ENCODE data around the gene APOL3.
"Not testable (repeated sequence)": the region's sequence is repeated elsewhere in the genome, so short reads cannot be mapped to it uniquely, and the experiment has no call there.

Gene APOL3

GRCh38 chr22:36156515-36157419 is 3.8 kb downstream of the APOL3 start:
- no peak for TF ChIP-seq CTCF (IDR thresholded peaks at IDR 0.05; ENCODE audit: low read depth, low read length)
- in situ Hi-C loops (cut with HindIII; ENCODE audit: low sequenced_read_pairs), result no loop called here
- H3K4me3 ChIP-seq (ENCODE audit: low read depth, low read length), result peak overlapping the region; percentile 8
- peak; percentile 81 for DNase-seq (ENCODE audit: low read depth, low spot score)

- no peak overlapping the region for H3K4me3 ChIP-seq (ENCODE audit: low read depth, low read length)
- DNase-seq (ENCODE audit: low read depth, low spot score), result no peak
- no peak for TF ChIP-seq CTCF (IDR thresholded peaks at IDR 0.05; ENCODE audit: low read depth, low read length)
- in situ Hi-C loops (cut with HindIII; ENCODE audit: low sequenced_read_pairs), result no loop called here
Observed at GRCh38 chr22:36156119-36156514, 4.4 kb downstream of the APOL3 start.

- no peak for DNase-seq (ENCODE audit: low read depth, low spot score)
- TF ChIP-seq CTCF (IDR thresholded peaks at IDR 0.05; ENCODE audit: low read depth, low read length), result no peak
- in situ Hi-C loops (cut with HindIII; ENCODE audit: low sequenced_read_pairs), result no loop called here
- H3K4me3 ChIP-seq (ENCODE audit: low read depth, low read length), result no peak overlapping the region
Observed at GRCh38 chr22:36155702-36156101, 4.9 kb downstream of the APOL3 start.

- DNase-seq (ENCODE audit: low read depth, low spot score), result no peak
- in situ Hi-C loops (cut with HindIII; ENCODE audit: low sequenced_read_pairs), result no loop called here
- no peak overlapping the region for H3K4me3 ChIP-seq (ENCODE audit: low read depth, low read length)
- no peak for TF ChIP-seq CTCF (IDR thresholded peaks at IDR 0.05; ENCODE audit: low read depth, low read length)
Observed at GRCh38 chr22:36154423-36154945, 6.1 kb downstream of the APOL3 start.

GRCh38 chr22:36153501-36154422 is 6.8 kb downstream of the APOL3 start:
- DNase-seq (ENCODE audit: low read depth, low spot score), result no peak
- in situ Hi-C loops (cut with HindIII; ENCODE audit: low sequenced_read_pairs), result no loop called here
- no peak for TF ChIP-seq CTCF (IDR thresholded peaks at IDR 0.05; ENCODE audit: low read depth, low read length)
- H3K4me3 ChIP-seq (ENCODE audit: low read depth, low read length), result no peak overlapping the region

GRCh38 chr22:36152821-36153220 is 7.7 kb downstream of the APOL3 start:
- DNase-seq (ENCODE audit: low read depth, low spot score); in situ Hi-C loops (cut with HindIII; ENCODE audit: low sequenced_read_pairs); H3K4me3 ChIP-seq (ENCODE audit: low read depth, low read length): not testable (repeated sequence)

Measured in astrocyte of the spinal cord (primary cell).